GM10248 (cell line): ENCODE results near the gene APOC3.

Experiments
- CTCF ChIA-PET: fragments of 300-600 bp; sonication (Branson Sonifier 250); formaldehyde crosslinking; extraction: SDS; loops from one replicate; lab custom pipeline; 2021; ENCODE audit warnings: antibody characterized with exemption; lab: Yijun Ruan, JAX
- POLR2A ChIA-PET: fragments of 350-650 bp; sonication (Branson Sonifier 250); formaldehyde crosslinking; extraction: SDS; loops from one replicate; lab custom pipeline; 2020; ENCODE audit warnings: antibody characterized with exemption; lab: Yijun Ruan, JAX
- DNase-seq: peaks from one replicate; pipeline ENCODE4 v3.0.0; 2012; ENCODE audit errors: extremely low spot score
- TF ChIP-seq, protein P1 (sequence below): IDR thresholded peaks from 2 replicates; pipeline ENCODE4 v1.5.1; 2012; ENCODE audit warnings: mild to moderate bottlenecking, low read depth; ENCODE audit errors: extremely low read depth, missing control alignments, control extremely low read depth

The APOC3 gene

DNA sequence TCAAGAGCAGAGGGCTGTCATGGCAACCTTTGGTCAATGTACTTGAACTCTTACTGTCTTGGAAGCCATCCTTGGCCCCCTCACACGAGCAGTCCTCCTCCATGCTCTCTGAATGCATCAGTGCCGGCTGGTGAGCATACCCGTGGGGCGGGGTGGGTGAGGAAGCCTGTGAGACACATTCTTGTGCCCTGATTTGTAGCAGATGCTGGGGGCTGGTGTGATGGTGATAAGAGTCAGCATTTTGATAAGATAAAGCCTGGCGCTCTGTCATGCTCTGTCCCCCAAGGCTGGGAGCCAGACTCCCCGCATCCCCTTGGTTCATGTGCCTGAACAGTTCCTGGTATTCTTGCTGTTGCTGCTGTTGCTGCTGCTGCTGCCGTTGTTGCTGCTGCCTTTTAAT, 28.2 kb downstream of the APOC3 start:
- no peak for DNase-seq
- TF ChIP-seq, protein P1, sequence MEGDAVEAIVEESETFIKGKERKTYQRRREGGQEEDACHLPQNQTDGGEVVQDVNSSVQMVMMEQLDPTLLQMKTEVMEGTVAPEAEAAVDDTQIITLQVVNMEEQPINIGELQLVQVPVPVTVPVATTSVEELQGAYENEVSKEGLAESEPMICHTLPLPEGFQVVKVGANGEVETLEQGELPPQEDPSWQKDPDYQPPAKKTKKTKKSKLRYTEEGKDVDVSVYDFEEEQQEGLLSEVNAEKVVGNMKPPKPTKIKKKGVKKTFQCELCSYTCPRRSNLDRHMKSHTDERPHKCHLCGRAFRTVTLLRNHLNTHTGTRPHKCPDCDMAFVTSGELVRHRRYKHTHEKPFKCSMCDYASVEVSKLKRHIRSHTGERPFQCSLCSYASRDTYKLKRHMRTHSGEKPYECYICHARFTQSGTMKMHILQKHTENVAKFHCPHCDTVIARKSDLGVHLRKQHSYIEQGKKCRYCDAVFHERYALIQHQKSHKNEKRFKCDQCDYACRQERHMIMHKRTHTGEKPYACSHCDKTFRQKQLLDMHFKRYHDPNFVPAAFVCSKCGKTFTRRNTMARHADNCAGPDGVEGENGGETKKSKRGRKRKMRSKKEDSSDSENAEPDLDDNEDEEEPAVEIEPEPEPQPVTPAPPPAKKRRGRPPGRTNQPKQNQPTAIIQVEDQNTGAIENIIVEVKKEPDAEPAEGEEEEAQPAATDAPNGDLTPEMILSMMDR: no peak
- CTCF ChIA-PET: interaction anchor here (1.0 to 3.0 kb wide), 7 partner anchors 9 to 248 kb away, joined by 3 to 14 read pairs (median 3); partner anchors contain the start of gene APOA5
- POLR2A ChIA-PET: no interaction called here

- no peak for DNase-seq
- TF ChIP-seq, protein P1: no peak
- POLR2A ChIA-PET: no interaction called here
- CTCF ChIA-PET: interaction anchor here (1.0 to 2.8 kb wide), 6 partner anchors 8 to 247 kb away, joined by 3 to 10 read pairs (median 4); no protein-coding TSS in a partner anchor
Measured at GRCh38 chr11:116859175-116859574, 29.5 kb downstream of the APOC3 start.

DNA sequence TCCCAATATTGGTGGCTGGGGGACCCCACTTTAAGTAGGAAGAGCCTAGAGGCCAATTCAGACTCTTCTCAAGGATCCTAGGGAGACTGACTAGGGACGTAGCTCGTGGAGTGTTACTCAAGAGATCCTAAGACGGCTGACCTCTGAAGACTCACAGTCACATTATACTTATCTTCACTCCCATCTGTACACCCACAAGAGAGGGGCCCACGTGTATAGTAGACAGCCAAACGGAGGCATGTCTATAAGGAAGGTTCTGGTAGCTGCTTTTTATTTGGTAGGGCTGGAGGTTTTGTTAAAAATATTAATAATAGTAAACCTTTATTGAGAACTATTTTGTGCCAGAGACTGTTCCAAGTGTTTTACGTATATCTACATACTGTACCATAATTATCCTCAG, 30.6 kb downstream of the APOC3 start:
- no peak for DNase-seq
- TF ChIP-seq, protein P1: no peak
- CTCF ChIA-PET: interaction anchor here (1.2 to 2.8 kb wide), 2 partner anchors 24 to 245 kb away, joined by 6 to 10 read pairs; no protein-coding TSS in a partner anchor
- POLR2A ChIA-PET: no interaction called here

DNA sequence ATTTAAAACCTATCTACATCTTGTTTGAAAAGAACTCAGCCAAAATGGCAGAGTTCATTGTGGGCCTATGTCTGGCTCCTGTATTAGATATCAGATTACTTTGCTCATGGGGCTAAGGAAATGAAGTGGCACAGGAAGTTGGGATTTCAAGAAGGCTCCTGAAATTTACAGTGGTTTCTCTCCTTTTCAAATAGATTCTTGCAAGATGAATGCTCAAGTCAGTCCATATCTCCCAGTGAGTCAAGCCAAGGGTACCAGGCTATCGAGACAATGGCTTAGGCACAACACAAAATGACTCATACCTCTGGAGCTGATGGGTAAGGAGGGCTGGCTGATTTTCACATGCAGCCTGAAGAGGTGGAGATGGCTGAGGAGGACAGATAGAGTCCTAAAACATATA, 31.8 kb downstream of the APOC3 start:
- POLR2A ChIA-PET: no interaction called here
- TF ChIP-seq, protein P1: no peak
- no peak for DNase-seq
- CTCF ChIA-PET: interaction anchor here (1.2 to 7.5 kb wide), 3 partner anchors 7 to 129 kb away, joined by 3 to 49 read pairs (median 3); no protein-coding TSS in a partner anchor

DNA sequence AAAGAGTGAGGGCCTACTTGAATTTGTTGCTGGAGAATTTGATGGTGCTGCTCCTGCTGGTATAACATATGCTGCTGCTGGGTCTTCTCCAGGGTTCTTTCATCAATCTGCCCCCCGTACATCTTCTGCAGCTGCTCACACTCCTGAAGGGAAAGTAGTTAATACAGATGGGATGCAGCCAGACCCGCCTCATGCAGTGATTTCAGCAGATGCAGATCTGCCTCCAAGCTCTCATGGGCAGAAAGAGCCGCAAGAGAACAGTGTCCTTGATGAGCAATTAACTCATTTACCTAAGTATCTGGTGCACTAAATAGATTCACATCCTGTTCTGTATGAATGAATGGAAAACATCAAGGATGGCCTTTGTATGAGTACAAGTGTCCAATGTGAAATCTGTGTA, 32.5 kb downstream of the APOC3 start:
- TF ChIP-seq, protein P1: no peak
- ChIA-PET POLR2A (no interaction called here), CTCF (interaction anchor here (0.9 to 7.5 kb wide), 6 partner anchors 8 to 130 kb away, joined by 3 to 49 read pairs (median 3); no protein-coding TSS in a partner anchor)
- DNase-seq: no peak

DNA sequence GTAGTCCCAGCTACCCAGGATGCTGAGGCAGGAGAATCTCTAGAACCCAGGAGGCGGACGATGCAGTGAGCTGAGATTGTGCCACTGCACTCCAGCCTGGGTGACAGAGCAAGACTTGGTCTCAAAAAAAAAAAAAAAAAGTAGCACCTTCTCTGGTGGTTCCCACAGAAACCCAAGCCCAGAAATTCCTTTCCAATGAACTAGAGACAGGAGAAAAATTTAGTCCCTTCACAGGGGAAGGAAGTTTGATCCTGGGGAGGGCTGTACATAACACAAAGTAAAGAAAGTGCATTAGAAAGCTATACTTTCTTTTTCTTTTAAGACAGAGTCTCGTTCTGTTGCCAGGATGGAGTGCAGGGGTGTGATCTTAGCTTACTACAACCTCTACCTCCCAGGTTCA, 33.2 kb downstream of the APOC3 start:
- CTCF ChIA-PET: interaction anchor here (0.9 to 7.5 kb wide), 6 partner anchors 9 to 26 kb away, joined by 3 to 49 read pairs (median 5); no protein-coding TSS in a partner anchor
- TF ChIP-seq, protein P1: no peak
- DNase-seq: no peak
- POLR2A ChIA-PET: interaction anchor here (0.6 kb wide), 1 partner anchor 1306 kb away, joined by 3 read pairs; no protein-coding TSS in a partner anchor

DNA sequence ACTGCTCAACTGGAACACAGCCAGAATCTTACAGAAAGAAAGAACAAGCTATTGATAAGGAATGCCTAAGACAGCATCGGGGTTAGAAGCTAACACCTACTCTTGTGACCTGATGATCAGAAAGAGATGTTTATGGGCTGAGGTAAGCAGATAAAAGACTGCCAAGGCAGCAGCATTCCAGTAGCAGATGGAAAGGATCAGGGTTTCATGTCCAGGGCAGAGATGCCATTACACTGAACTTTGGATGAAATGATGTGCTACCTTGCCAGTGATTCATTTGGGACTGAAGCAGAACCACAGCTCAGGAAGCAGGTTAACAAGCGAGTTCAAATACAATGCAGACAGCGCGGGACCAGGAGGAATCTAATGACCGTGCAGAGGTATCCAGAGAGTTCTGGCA, 34.8 kb downstream of the APOC3 start:
- TF ChIP-seq, protein P1: no peak
- CTCF ChIA-PET: interaction anchor here (1.2 to 7.5 kb wide), 6 partner anchors 10 to 362 kb away, joined by 3 to 49 read pairs (median 5); no protein-coding TSS in a partner anchor
- no peak for DNase-seq
- POLR2A ChIA-PET: no interaction called here
